ENCODE data around the gene LINS1.

GRCh38 chr15:100529556-100529955 lies 72.4 kb downstream of the LINS1 start:
- TF ChIP-seq CTCF (IDR thresholded peaks at IDR 0.05; ENCODE audit: extremely low read depth in 1 of 2, insufficient read depth in 1 of 2, low read depth in 1 of 2, low read length in 2 of 2) (no peak), EZH2 (IDR thresholded peaks at IDR 0.05; ENCODE audit: borderline replicate concordance, low read depth, low read length, severe bottlenecking) (no peak)

Data from endothelial cell of umbilical vein (primary cell).